Natural killer cell (primary cell): ENCODE measurements around the gene NEAT1. TPM values are rescaled to one million over a fixed set of nuclear protein-coding genes. Genes with fewer than 3 reads are reported as not detected.
A peak's percentile ranks its signal among the peaks of the same experiment; 100 is the strongest.

Experiments
- ATAC-seq, 3 donors: fragments of 150-1000 bp in 2 of 3; fragments of 200-7000 bp in 1 of 3; cut with Tn5 transposase; 1 replicate in 1 of 3; 2 replicates in 2 of 3; pipeline ENCODE4 v1.10.0; 2021; ENCODE audit warnings: mild to moderate bottlenecking in 2 of 3, moderate library complexity in 2 of 3
- DNase-seq, 2 donors: peaks; one replicate each; pipeline versions ENCODE4 v3.0.0 to v3.0.0-alpha.2; 2013 to 2021; ENCODE audit warnings: mixed read lengths in 1 of 2
- H3K27ac ChIP-seq: one replicate; pipeline ENCODE4 v1.5.1; 2013; ENCODE audit warnings: mild to moderate bottlenecking, low read length
- H3K27me3 ChIP-seq: one replicate; pipeline ENCODE4 v1.6.1; 2013; ENCODE audit warnings: low read length; ENCODE audit not compliant: control insufficient read depth, insufficient read depth
- H3K36me3 ChIP-seq: one replicate; pipeline ENCODE4 v1.6.1; 2013; ENCODE audit warnings: low read length; ENCODE audit not compliant: control insufficient read depth, insufficient read depth
- H3K4me1 ChIP-seq: one replicate; pipeline ENCODE4 v1.6.1; 2013; ENCODE audit warnings: low read length; ENCODE audit not compliant: control insufficient read depth, insufficient read depth
- H3K4me3 ChIP-seq: one replicate; pipeline ENCODE4 v1.5.1; 2013; ENCODE audit warnings: low read length
- H3K9me3 ChIP-seq: one replicate; pipeline ENCODE4 v1.6.1; 2013; ENCODE audit warnings: low read length; ENCODE audit not compliant: control insufficient read depth, insufficient read depth
- H3K27ac Mint-ChIP-seq, 2 donors: one replicate each; pipeline ENCODE4 v1.8.0; 2022; ENCODE audit warnings: mild to moderate bottlenecking in 2 of 2, mixed read lengths in 2 of 2, moderate library complexity in 1 of 2
- H3K27me3 Mint-ChIP-seq, 2 donors: one replicate each; pipeline ENCODE4 v1.8.0; 2022; ENCODE audit warnings: low read depth in 2 of 2, mixed read lengths in 2 of 2
- H3K36me3 Mint-ChIP-seq: one replicate; pipeline ENCODE4 v1.8.0; 2022; ENCODE audit warnings: mixed read lengths
- H3K4me1 Mint-ChIP-seq, 2 donors: one replicate each; pipeline ENCODE4 v1.8.0; 2022; ENCODE audit warnings: mixed read lengths in 2 of 2
- H3K4me3 Mint-ChIP-seq: one replicate; pipeline ENCODE4 v1.8.0; 2022; ENCODE audit warnings: mild to moderate bottlenecking, moderate library complexity, mixed read lengths
- H3K9me3 Mint-ChIP-seq, 2 donors: one replicate each; pipeline ENCODE4 v1.8.0; 2022; ENCODE audit warnings: mixed read lengths in 2 of 2
- CTCF ChIP-seq: fragments of 200-600 bp; IDR thresholded peaks from one replicate; pipeline ENCODE4 v1.8.0; 2022; ENCODE audit warnings: antibody characterized with exemption
- WGBS: methylation state at CpG from one replicate; pipeline ENCODE4 v1.1.7; 2013; ENCODE audit warnings: missing lambda C conversion rate; ENCODE audit not compliant: insufficient coverage; 5-methylcytosine and 5-hydroxymethylcytosine counted together
- intact Hi-C: fragments of 100-400 bp; cut with micrococcal nuclease; formaldehyde crosslinking; loops from one replicate; pipeline ENCODE4 v1.14.2; 2022
- total RNA-seq, 4 donors: library from RNA; stranded (reverse); fragments of 120-200 nt in 1 of 4; gene quantifications; one replicate each; pipeline versions ENCODE4 v1.2.3 to v1.2.4, GENCODE V29; 2013 to 2022

The NEAT1 gene
- total RNA-seq, 3 donors from 2014 or later (not counting 1 experiment from before 2014, with no cell fraction given) = 1,031 to 1,768 (median 1,493) TPM

- Mint-ChIP-seq H3K27me3 (no peaks in the 10 kb centered on the region), H3K36me3 (no peaks in the 10 kb centered on the region), H3K4me1 (peaks cover 23 to 54% of the 10 kb centered on the region in 2 donors), H3K27ac (peak overlapping the region in 1 of 2 donors; percentile 55), H3K9me3 (no peaks in the 10 kb centered on the region), H3K4me3 (peak overlapping the region; percentile 9)
- intact Hi-C loops = no loop called here
- Histone ChIP-seq H3K27me3 (no peaks in the 10 kb centered on the region), H3K4me3 (no peak overlapping the region), H3K36me3 (peaks cover 31% of the 10 kb centered on the region), H3K4me1 (peaks cover 56% of the 10 kb centered on the region), H3K27ac (no peak overlapping the region), H3K9me3 (no peaks in the 10 kb centered on the region)
- WGBS = 82% methylated on average over 19 of the region's 21 CpGs
- ATAC-seq (no peak), DNase-seq (no peak)
- no peak for TF ChIP-seq CTCF
Measured at GRCh38 chr11:65390099-65390941, 32.3 kb upstream of the NEAT1 start.

GRCh38 chr11:65390996-65391395 lies 31.6 kb upstream of the NEAT1 start:
- no peak overlapping the region for H3K4me3 Mint-ChIP-seq

GRCh38 chr11:65392186-65392829 lies 30.3 kb upstream of the NEAT1 start:
- intact Hi-C loops = no loop called here
- H3K4me3 Mint-ChIP-seq = no peak overlapping the region
- Histone ChIP-seq H3K27ac (no peak overlapping the region), H3K9me3 (no peaks in the 10 kb centered on the region), H3K4me1 (peaks cover 39% of the 10 kb centered on the region), H3K36me3 (peaks cover 37% of the 10 kb centered on the region), H3K27me3 (no peaks in the 10 kb centered on the region), H3K4me3 (no peak overlapping the region)
- peaks cover 20 to 39% of the 10 kb centered on the region in 2 donors for H3K4me1 Mint-ChIP-seq
- H3K27me3 Mint-ChIP-seq = no peaks in the 10 kb centered on the region
- no peak for TF ChIP-seq CTCF
- no peaks in the 10 kb centered on the region for H3K9me3 Mint-ChIP-seq
- H3K36me3 Mint-ChIP-seq = no peaks in the 10 kb centered on the region
- H3K27ac Mint-ChIP-seq = peak overlapping the region in 1 of 2 donors; percentile 27
- WGBS = 91% methylated on average over 13 of the region's 13 CpGs
- DNase-seq (no peak), ATAC-seq (no peak)

More at GRCh38 chr11:65390996-65391395, 31.6 kb upstream of the NEAT1 start:
- ATAC-seq (no peak), DNase-seq (no peak)
- Histone ChIP-seq H3K4me3 (no peak overlapping the region), H3K27ac (no peak overlapping the region), H3K9me3 (no peaks in the 10 kb centered on the region), H3K27me3 (no peaks in the 10 kb centered on the region), H3K4me1 (peaks cover 49% of the 10 kb centered on the region), H3K36me3 (peaks cover 31% of the 10 kb centered on the region)
- Mint-ChIP-seq H3K9me3 (no peaks in the 10 kb centered on the region), H3K36me3 (no peaks in the 10 kb centered on the region), H3K27ac (peak overlapping the region in 1 of 2 donors; percentile 8), H3K27me3 (no peaks in the 10 kb centered on the region), H3K4me1 (peaks cover 20 to 51% of the 10 kb centered on the region in 2 donors)
- WGBS = 91% methylated on average over 9 of the region's 9 CpGs
- TF ChIP-seq CTCF = no peak
- intact Hi-C loops = no loop called here
